Activated naive CD4-positive, alpha-beta T cell treated with anti-CD3 and anti-CD28 coated beads for 36 hours (primary cell): ENCODE data around the gene SCLY. TPM values are rescaled to one million over a fixed set of nuclear protein-coding genes. Genes with fewer than 3 reads are reported as not detected.
"Not testable (repeated sequence)": the region's sequence is repeated elsewhere in the genome, so short reads cannot be mapped to it uniquely, and the experiment has no call there.

Experiments
- CTCF ChIA-PET: fragments of 350-600 bp; sonication (Branson Sonifier 250); formaldehyde crosslinking; loops from one replicate; lab custom pipeline; 2021; ENCODE audit warnings: antibody characterized with exemption; lab: Charles Lee
- DNase-seq: peaks from one replicate; pipeline ENCODE4 v3.0.0-alpha.2; 2020
- H3K27ac Mint-ChIP-seq: one replicate; pipeline ENCODE4 v1.8.0; 2021; ENCODE audit warnings: mild to moderate bottlenecking, mixed read lengths
- H3K27me3 Mint-ChIP-seq: one replicate; pipeline ENCODE4 v1.8.0; 2021; ENCODE audit warnings: low read depth, mixed read lengths
- H3K36me3 Mint-ChIP-seq: one replicate; pipeline ENCODE4 v1.8.0; 2021; ENCODE audit warnings: low read depth, mixed read lengths
- H3K4me1 Mint-ChIP-seq: one replicate; pipeline ENCODE4 v1.8.0; 2021; ENCODE audit warnings: low read depth, mixed read lengths
- H3K4me3 Mint-ChIP-seq: one replicate; pipeline ENCODE4 v1.8.0; 2021; ENCODE audit warnings: mild to moderate bottlenecking, moderate library complexity, mixed read lengths
- H3K9me3 Mint-ChIP-seq: one replicate; pipeline ENCODE4 v1.8.0; 2021; ENCODE audit warnings: mixed read lengths
- intact Hi-C: fragments of 100-400 bp; cut with micrococcal nuclease; formaldehyde crosslinking; loops from one replicate; pipeline ENCODE4 v1.15.1; 2023
- total RNA-seq, 2 experiments: library from RNA; stranded (reverse); gene quantifications; one replicate each; pipeline ENCODE4 v1.2.3, GENCODE V29; 2021

SCLY gene
- total RNA-seq, 2 experiments from 2014 or later, result 46.4 to 46.7 TPM

DNA sequence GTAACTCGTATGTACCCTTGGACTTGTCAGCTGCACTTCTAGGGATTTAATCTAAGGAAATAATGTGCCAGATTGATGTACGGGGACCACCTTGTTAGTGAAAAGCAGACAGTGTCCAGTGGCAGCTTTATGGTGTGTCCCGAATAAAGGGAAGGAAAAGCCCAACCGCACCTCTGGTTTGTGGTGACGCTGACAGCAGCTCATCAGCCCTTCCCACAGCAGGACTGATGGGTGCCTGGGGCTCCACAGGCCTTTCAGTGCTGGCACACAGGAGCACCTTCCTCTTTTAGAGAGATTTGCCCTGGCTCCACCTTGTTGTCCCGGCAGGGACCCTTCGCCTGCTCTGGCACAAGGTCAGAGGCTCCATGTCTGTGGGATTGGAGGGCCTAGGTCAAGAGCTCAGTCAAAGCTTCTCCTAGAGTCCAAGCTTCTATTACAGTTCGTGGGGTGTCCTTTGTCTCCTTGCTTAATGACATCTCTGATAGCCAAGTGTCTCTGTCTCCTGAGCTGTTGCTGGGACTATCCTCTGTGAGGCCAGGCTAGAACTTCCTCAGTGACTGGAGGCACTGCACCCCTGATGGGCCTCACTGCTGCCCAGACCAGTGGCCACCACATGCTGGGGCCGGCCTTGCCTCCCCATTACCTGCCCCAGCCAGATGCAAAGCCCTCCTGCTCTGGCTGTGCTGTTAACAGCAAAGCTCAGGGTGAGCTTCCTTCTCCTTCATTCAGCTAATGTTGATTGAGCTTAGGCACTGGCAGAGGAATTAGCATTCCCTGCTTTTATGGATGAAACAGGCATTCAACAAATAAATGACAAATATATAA, 33.0 kb upstream of the SCLY start:
- H3K9me3 Mint-ChIP-seq, result no peaks in the 10 kb centered on the region
- H3K27ac Mint-ChIP-seq, result no peak overlapping the region
- H3K4me1 Mint-ChIP-seq, result peaks cover 12% of the 10 kb centered on the region
- no peak overlapping the region for H3K4me3 Mint-ChIP-seq
- H3K36me3 Mint-ChIP-seq, result peaks cover 32% of the 10 kb centered on the region
- CTCF ChIA-PET, result interaction anchor here (0.5 kb wide), 1 partner anchor 101 kb away, joined by 4 read pairs; no protein-coding TSS in a partner anchor
- DNase-seq, result no peak
- intact Hi-C loops, result no loop called here
- H3K27me3 Mint-ChIP-seq, result no peaks in the 10 kb centered on the region

DNA sequence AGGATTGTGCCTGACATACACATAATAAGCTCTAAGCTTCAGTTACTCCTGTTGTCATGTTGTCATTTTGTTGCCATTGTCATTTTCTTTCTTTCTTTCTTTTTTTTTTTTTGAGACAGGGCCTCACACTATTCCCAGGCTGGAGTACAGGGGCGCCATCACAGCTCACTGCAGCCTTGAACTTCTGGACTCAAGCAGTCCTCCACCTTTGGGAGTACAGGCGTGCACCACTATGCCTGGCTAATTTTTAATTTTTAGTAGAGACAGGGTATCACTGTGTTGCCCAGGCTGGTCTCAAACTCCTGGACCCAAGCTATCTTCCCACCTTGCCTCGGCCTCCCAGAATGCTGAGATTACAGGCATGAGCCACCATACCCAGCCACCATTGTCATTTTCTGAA, 30.9 kb upstream of the SCLY start:
- CTCF ChIA-PET, result interaction anchor here (0.6 to 1.1 kb wide), 2 partner anchors 9 to 10 kb away, joined by 3 to 4 read pairs; no protein-coding TSS in a partner anchor

DNA sequence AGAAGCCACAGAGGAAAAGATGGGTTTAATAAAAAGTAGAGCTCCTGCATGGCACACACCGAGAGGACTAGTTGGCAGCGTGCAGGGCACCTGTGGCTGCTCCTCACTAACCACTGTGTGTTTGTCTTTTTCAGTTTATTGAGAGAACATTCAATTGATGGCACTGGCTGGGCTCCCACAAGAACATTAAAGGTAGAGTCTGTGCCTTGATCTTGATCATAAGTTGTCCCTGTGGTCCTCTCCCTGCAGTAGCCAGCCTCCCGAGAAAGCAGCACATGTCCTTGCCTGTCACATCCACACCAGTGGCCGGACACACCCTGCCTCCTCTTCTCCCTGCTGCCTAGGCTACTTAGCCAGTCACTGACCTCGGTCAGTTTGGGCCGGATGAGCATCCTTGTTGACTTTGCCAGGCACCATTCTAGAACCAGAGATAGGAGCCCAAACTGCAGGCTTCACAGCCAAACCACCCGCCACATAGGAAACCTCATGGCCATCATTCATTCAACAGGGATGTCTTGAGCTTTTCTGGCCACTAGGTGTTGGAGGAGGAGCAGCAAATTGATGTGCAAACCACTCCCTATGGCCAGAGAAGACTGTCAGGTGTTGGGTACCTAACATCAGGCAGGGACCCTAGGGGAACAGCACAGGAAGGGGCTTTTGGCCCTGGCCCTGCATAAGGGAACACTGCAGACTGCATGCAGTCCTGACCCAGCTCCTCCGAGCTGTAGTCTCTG, 30.2 kb upstream of the SCLY start:
- Mint-ChIP-seq H3K4me3 (no peak overlapping the region), H3K36me3 (peaks cover 36% of the 10 kb centered on the region), H3K4me1 (peaks cover 2% of the 10 kb centered on the region), H3K27me3 (no peaks in the 10 kb centered on the region), H3K9me3 (no peaks in the 10 kb centered on the region), H3K27ac (no peak overlapping the region)
- CTCF ChIA-PET, result no interaction called here
- intact Hi-C loops, result no loop called here
- DNase-seq, result no peak

More for the DNA sequence above, 30.9 kb upstream of the SCLY start:
- Mint-ChIP-seq H3K4me3 (no peak overlapping the region), H3K9me3 (no peaks in the 10 kb centered on the region), H3K36me3 (peaks cover 37% of the 10 kb centered on the region), H3K27ac (no peak overlapping the region), H3K4me1 (peaks cover 9% of the 10 kb centered on the region), H3K27me3 (no peaks in the 10 kb centered on the region)
- no peak for DNase-seq
- intact Hi-C loops, result no loop called here

DNA sequence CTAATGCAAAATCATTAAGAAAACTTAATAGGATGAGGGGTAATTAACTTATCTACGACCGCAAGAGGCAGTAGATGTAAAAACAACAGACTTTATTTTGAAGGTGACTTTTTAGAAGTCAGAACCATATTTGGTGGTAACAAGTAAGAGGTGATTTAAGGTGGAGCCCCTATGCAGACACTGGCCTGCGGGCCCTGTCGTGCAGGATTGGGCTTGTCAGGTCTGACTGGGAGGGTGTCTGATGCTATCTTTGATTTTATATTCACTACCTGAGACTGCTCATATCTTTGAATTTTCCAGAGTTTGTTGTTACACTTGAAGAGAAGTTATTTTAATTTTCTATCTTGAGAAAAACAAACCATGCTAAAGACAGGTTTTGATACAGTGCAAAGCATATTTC, 29.1 kb upstream of the SCLY start:
- Mint-ChIP-seq H3K27me3 (no peaks in the 10 kb centered on the region), H3K9me3 (no peaks in the 10 kb centered on the region), H3K36me3 (peaks cover 31% of the 10 kb centered on the region), H3K27ac (no peak overlapping the region), H3K4me3 (no peak overlapping the region), H3K4me1 (no peaks in the 10 kb centered on the region)
- intact Hi-C loops, result no loop called here
- no peak for DNase-seq
- CTCF ChIA-PET, result no interaction called here

DNA sequence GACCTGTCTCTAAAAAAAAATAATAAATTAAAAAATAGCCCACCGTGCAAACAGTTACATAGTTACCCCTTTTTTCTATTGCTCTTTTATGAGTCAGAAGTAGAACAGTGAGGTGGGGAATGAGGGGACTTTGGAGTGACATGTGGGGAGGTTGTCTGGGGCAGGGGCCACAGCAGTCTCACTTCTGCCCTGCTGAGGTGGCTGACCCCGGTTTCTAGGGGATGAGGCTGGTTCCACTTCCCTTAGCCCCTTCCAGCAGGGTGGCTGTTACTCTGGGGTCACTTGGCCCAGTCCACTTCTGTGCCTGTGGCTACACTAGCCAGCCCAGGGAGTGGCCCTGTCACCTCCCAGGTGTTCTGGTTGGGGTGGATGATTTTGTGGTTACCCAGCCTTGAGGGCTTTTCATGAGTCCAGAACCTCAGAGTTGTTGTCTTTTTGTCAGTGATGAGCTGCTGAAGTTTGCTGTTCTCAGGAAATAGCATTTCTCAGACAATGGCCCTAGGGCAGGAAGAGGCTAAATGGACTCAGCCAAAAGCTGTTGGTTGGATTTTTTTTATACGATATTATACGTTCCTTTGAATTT, 28.0 kb upstream of the SCLY start:
- Mint-ChIP-seq H3K4me3 (no peak overlapping the region), H3K27me3 (no peaks in the 10 kb centered on the region), H3K36me3 (peaks cover 32% of the 10 kb centered on the region), H3K9me3 (no peaks in the 10 kb centered on the region), H3K27ac (no peak overlapping the region), H3K4me1 (no peaks in the 10 kb centered on the region)
- intact Hi-C loops, result no loop called here
- CTCF ChIA-PET, result interaction anchor here (1.1 kb wide), 1 partner anchor 230 kb away, joined by 3 read pairs; no protein-coding TSS in a partner anchor
- no peak for DNase-seq

DNA sequence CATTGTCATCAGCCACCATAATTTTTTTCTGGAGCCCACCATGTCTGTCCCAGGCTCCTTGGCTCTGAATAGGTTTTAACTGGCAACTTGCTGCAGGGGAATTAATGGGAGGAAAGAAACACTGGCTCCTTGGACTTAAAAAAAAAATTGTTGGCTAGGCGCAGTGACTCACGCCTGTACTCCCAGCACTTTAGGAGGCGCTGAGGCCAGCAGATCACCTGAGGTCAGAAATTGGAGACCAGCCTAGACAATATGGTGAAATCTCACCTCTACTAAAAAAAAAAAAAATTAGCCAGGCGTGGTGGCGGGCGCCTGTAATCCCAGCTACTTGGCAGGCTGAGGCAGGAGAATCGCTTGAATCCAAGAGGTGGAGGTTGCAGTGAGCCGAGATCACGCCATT, 26.8 kb upstream of the SCLY start:
- intact Hi-C loops, H3K27me3 Mint-ChIP-seq, DNase-seq, H3K27ac Mint-ChIP-seq, H3K9me3 Mint-ChIP-seq, H3K4me3 Mint-ChIP-seq, H3K4me1 Mint-ChIP-seq: not testable (repeated sequence)
- CTCF ChIA-PET, result interaction anchor here (0.6 kb wide), 1 partner anchor 238 kb away, joined by 6 read pairs; no protein-coding TSS in a partner anchor
- peaks cover 37% of the 10 kb centered on the region for H3K36me3 Mint-ChIP-seq

DNA sequence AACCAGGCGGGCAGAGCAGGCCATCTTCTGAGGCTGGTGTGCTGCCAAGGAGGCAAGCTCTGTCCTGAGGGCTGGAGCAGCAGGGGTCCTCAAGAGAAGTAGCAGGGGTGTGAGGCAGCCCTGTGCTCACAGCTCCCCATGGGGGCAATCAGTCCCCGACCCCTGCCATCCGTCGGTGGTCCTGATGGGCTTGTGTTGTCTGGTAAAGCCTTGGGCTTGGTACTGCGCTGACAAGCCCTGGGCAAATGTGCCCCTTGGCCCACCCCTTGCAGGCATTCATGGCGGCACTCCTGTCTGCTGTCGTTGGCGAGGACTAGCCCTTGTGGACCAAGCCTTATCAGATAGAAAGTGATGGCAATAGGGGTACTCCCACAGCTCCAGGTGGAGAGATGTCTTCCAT, 22.6 kb upstream of the SCLY start:
- intact Hi-C loops, result no loop called here
- H3K27me3 Mint-ChIP-seq, result no peaks in the 10 kb centered on the region
- no peaks in the 10 kb centered on the region for H3K9me3 Mint-ChIP-seq
- H3K27ac Mint-ChIP-seq, result no peak overlapping the region
- peaks cover 39% of the 10 kb centered on the region for H3K36me3 Mint-ChIP-seq
- H3K4me1 Mint-ChIP-seq, result no peaks in the 10 kb centered on the region
- DNase-seq, result no peak
- no peak overlapping the region for H3K4me3 Mint-ChIP-seq
- CTCF ChIA-PET, result interaction anchor here (0.6 to 0.7 kb wide), 2 partner anchors 8 to 138 kb away, joined by 3 read pairs; no protein-coding TSS in a partner anchor

DNA sequence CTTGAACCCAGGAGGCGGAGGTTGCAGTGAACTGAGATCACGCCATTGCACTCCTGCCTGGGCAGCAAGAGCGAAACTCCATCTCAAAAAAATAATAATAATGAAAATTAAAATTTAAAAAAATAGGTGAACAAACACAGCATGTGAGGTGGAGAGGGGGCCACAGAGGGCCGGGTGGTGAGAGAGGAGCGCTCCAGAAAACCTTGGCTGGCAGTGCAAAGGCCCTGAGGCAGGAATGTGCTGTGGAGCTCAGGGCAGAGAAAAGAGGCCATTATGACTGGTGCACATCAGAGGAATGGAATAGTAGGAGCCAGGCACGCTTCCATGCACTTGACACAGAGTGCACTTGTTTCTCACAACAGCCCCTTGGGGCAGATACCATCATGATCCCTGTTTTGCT, 21.6 kb upstream of the SCLY start:
- H3K4me1 Mint-ChIP-seq, result no peaks in the 10 kb centered on the region
- no peak overlapping the region for H3K27ac Mint-ChIP-seq
- H3K27me3 Mint-ChIP-seq, result no peaks in the 10 kb centered on the region
- H3K4me3 Mint-ChIP-seq, result no peak overlapping the region
- no peaks in the 10 kb centered on the region for H3K9me3 Mint-ChIP-seq
- intact Hi-C loops, result no loop called here
- peaks cover 36% of the 10 kb centered on the region for H3K36me3 Mint-ChIP-seq
- CTCF ChIA-PET, result no interaction called here
- DNase-seq, result no peak

DNA sequence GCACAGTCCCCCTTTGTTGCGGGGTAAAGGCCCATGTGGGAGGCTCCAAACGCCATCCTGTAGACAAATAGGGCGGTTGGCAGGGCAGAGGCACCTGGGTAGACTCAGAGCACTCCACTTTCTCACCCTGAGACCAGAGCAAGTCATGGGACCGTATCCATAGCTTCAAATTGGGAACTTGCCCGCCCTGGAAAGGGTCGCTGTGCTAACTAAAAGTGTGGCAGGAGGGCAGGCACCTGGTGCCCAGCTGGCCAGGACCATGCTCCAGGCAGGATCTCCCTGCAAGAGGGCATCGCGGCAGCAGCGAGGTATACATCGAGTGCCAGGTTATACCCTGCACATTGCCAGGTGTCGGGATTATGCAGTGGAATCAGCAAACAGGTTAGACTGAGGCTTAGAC, 20.8 kb upstream of the SCLY start:
- Mint-ChIP-seq H3K27me3 (no peaks in the 10 kb centered on the region), H3K27ac (no peak overlapping the region), H3K4me1 (peaks cover 2% of the 10 kb centered on the region), H3K36me3 (peaks cover 36% of the 10 kb centered on the region), H3K9me3 (no peaks in the 10 kb centered on the region), H3K4me3 (no peak overlapping the region)
- DNase-seq, result no peak
- CTCF ChIA-PET, result interaction anchor here (0.6 kb wide), 1 partner anchor 96 kb away, joined by 3 read pairs; no protein-coding TSS in a partner anchor
- intact Hi-C loops, result no loop called here

DNA sequence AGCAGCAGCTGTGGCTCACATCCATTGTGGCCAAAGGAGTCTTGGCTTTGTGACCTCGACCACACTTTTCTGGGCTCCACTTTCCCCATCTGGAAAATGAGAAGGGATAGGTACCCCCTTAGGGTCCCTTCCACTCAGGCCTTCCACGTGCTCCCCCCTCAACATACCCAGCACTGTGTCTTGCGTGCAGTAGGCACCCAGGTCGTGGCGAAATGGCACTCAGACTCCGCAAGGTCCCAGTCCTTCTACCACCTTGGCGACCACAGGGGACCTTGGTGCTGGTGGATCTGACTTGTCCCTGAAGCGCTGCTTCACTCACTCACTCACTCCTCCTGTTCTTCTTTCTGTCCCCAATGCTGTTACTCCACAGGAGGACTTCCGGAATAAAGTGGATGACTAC, 19.9 kb upstream of the SCLY start:
- Mint-ChIP-seq H3K27ac (no peak overlapping the region), H3K36me3 (peaks cover 34% of the 10 kb centered on the region), H3K9me3 (no peaks in the 10 kb centered on the region), H3K4me1 (peaks cover 2% of the 10 kb centered on the region), H3K4me3 (no peak overlapping the region), H3K27me3 (no peaks in the 10 kb centered on the region)
- intact Hi-C loops, result no loop called here
- CTCF ChIA-PET, result no interaction called here
- DNase-seq, result no peak

DNA sequence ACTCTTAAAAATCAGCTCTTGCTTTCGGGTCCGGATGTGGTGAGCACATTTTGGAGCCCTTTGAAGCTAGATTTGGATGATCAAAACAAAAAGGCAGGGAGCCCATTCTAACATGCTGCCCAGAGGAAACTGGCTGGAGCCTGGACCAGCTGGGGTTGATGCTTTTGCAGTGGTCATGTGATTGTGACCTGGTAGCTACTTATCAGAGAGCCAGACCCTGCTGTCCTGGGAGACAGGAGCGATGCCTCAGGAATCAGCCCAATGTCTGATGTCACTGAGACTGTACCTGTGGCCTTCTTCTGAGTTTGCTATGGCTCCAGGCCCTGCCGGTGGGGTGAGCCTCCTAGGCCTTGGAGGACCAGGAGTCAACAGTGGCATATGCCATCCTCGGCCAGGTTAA, 18.7 kb upstream of the SCLY start:
- Mint-ChIP-seq H3K27ac (no peak overlapping the region), H3K4me1 (peaks cover 2% of the 10 kb centered on the region), H3K9me3 (peaks cover 2% of the 10 kb centered on the region), H3K4me3 (no peak overlapping the region), H3K36me3 (peaks cover 38% of the 10 kb centered on the region), H3K27me3 (no peaks in the 10 kb centered on the region)
- intact Hi-C loops, result no loop called here
- CTCF ChIA-PET, result no interaction called here
- DNase-seq, result no peak

DNA sequence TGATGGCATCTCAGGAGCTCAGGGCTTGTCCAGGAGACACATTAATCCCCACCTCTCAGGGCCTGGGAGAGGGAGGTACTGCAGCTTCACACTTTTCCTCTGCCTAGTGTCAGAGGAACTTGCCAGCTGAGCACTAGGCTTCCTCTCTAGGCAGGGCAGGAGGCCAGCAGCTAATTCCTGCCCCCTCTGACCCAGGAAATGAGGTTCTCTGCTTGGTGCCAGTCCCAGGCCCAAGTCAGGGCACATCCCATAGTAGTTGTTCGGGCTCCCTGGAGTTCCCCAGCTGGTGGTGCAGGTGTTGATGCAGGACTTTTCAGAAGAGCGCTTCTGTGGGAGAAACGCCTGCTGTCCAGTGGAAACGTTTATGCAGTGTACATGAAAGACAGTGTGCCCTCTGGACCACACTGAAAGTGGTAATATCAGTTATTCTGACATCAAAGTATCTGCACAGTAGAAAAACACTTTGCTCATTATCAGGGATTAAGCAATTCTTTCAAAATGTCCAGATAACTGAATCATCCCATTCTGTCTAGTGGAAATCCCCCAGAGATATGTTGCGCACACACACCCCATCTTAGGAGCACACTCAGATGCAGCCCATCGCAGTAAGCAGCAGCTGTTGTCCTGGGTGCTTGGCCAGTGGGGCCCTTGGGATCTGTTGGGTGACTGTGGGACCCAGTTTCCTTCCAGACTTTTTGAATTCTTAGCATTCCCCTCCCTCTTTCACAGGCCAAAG, 17.8 kb upstream of the SCLY start:
- intact Hi-C loops, result no loop called here
- no peak for DNase-seq
- Mint-ChIP-seq H3K9me3 (peaks cover 10% of the 10 kb centered on the region), H3K27ac (no peak overlapping the region), H3K4me3 (no peak overlapping the region), H3K27me3 (no peaks in the 10 kb centered on the region), H3K4me1 (peaks cover 2% of the 10 kb centered on the region), H3K36me3 (peaks cover 37% of the 10 kb centered on the region)
- CTCF ChIA-PET, result no interaction called here
